NT2/D1 (cell line): ENCODE measurements around the gene CHID1.

Source experiments
- SUZ12 ChIP-seq: IDR thresholded peaks from 2 replicates; pipeline ENCODE4 v1.6.1; 2011; ENCODE audit not compliant: insufficient read length, insufficient read depth; ENCODE audit errors: extremely low read depth
- YY1 ChIP-seq: IDR thresholded peaks from 2 replicates; pipeline ENCODE4 v1.6.1; 2011; ENCODE audit not compliant: insufficient read length, insufficient read depth

- TF ChIP-seq SUZ12 (no peak), YY1 (no peak)
Measured at GRCh38 chr11:824942-825341, 85.7 kb downstream of the CHID1 start.
